NCI-H2107 treated with DMSO at 0.1 percent for 48 hours (cell line): ENCODE data around the gene FAP.

Source experiments
- DNase-seq: peaks from one replicate; lab custom pipeline; 2025; ENCODE audit not compliant: unreplicated experiment; lab: John Stamatoyannopoulos, UW

FAP gene

GRCh38 chr2:162127422-162127821 is 115.8 kb downstream of the FAP start:
- no peak for DNase-seq

GRCh38 chr2:162126527-162126926 is 116.7 kb downstream of the FAP start:
- DNase-seq: no peak

GRCh38 chr2:162126111-162126519 is 117.1 kb downstream of the FAP start:
- DNase-seq: no peak

- no peak for DNase-seq
Measured at GRCh38 chr2:162125138-162125537, 118.1 kb downstream of the FAP start.

- peak; percentile 14 for DNase-seq
Measured at GRCh38 chr2:162123806-162124758, 119.2 kb downstream of the FAP start.
